Measurements from ENCODE around the gene ACAA2.

Gene ACAA2

GRCh38 chr18:49857708-49858107 lies 44.4 kb upstream of the ACAA2 start:
- H3K27ac ChIP-seq: no peak overlapping the region
- TF ChIP-seq, protein P1, sequence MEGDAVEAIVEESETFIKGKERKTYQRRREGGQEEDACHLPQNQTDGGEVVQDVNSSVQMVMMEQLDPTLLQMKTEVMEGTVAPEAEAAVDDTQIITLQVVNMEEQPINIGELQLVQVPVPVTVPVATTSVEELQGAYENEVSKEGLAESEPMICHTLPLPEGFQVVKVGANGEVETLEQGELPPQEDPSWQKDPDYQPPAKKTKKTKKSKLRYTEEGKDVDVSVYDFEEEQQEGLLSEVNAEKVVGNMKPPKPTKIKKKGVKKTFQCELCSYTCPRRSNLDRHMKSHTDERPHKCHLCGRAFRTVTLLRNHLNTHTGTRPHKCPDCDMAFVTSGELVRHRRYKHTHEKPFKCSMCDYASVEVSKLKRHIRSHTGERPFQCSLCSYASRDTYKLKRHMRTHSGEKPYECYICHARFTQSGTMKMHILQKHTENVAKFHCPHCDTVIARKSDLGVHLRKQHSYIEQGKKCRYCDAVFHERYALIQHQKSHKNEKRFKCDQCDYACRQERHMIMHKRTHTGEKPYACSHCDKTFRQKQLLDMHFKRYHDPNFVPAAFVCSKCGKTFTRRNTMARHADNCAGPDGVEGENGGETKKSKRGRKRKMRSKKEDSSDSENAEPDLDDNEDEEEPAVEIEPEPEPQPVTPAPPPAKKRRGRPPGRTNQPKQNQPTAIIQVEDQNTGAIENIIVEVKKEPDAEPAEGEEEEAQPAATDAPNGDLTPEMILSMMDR (IDR thresholded peaks at IDR 0.05): no peak
- no peak for TF ChIP-seq ZFX (IDR thresholded peaks at IDR 0.05; ENCODE audit: borderline replicate concordance)

- no peak for TF ChIP-seq ZFX (IDR thresholded peaks at IDR 0.05; ENCODE audit: borderline replicate concordance)
- TF ChIP-seq, protein P1 (IDR thresholded peaks at IDR 0.05): no peak
- H3K27ac ChIP-seq: no peak overlapping the region
Measured at GRCh38 chr18:49856496-49856895, 43.2 kb upstream of the ACAA2 start.

DNA sequence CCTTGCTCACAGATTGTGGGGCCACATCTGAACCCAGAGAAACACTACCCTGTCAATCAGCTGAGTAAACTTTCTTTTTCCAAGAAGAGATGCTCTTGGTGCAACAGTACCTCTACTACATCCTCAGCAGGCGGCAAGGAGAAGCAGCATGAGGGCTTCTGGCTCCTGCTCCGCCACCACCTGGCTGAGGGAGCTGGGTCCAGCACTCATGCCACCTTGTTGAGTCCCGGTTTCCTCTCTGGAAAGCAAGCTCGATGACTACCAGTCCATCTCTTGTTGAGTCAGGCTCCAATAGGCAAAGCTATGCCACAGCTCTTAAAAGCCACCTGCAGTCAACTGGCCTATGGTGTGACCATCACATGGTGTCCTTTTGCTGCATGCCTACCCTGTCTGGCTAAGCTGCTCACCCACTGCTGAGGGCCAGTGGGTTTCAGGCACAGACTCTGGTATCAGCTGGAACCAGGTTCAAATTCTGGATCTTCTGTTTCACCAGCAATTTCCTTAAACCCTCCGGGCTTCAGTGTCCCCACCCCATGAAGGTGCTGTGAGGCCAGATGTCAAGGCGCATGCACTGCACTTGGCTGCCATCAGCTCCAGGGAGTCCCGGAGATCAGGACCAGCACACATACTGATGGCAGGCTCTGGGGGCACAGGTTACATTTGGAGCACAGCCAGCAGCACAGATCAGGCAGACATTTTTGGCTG lies 42.5 kb upstream of the ACAA2 start:
- H3K27ac ChIP-seq: no peak overlapping the region
- no peak for TF ChIP-seq ZFX (IDR thresholded peaks at IDR 0.05; ENCODE audit: borderline replicate concordance)
- TF ChIP-seq, protein P1 (IDR thresholded peaks at IDR 0.05): no peak

DNA sequence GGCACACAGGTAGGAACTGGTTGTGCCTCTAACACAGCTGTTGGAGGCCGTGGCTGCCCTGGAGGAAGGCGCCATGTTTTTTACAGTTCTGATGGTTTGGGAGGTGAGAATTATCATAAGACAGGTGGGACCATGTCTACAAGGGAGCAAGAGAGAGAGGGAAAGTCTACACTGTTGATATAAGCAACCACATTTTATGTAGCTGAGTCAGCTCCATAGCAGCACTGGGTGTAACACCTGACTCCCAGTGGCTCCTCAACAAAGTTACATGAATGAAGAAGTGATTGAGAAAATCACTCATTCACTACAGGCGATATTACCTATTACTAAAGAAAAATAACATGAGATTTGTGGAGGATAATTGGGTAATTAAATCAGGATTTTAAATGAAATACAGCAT lies 41.3 kb upstream of the ACAA2 start:
- no peak overlapping the region for H3K27ac ChIP-seq
- TF ChIP-seq ZFX (IDR thresholded peaks at IDR 0.05; ENCODE audit: borderline replicate concordance): no peak
- TF ChIP-seq, protein P1 (IDR thresholded peaks at IDR 0.05): no peak

GRCh38 chr18:49853436-49853835 lies 40.1 kb upstream of the ACAA2 start:
- no peak overlapping the region for H3K27ac ChIP-seq
- no peak for TF ChIP-seq ZFX (IDR thresholded peaks at IDR 0.05; ENCODE audit: borderline replicate concordance)
- TF ChIP-seq, protein P1 (IDR thresholded peaks at IDR 0.05): no peak

DNA sequence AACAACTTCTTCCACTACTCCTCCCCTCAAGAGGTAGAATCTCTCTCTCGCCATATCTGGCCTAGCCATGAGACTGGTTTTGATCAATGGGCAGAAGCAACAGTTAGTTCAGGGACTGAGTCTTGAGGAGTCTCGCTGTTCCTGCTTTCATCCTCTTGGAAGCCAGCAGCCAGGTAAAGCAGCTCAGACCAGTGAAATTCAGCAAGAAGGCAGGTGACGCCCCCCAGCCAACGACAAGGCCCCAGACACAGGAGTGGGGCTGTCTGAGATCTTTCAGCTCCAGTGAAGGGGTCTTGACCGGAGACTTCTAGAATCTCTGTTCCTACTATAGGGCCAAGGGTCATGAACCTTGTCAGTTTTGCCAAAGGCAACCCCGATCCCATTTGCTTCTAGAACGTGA lies 39.7 kb upstream of the ACAA2 start:
- H3K27ac ChIP-seq: no peak overlapping the region
- TF ChIP-seq ZFX (IDR thresholded peaks at IDR 0.05; ENCODE audit: borderline replicate concordance): no peak
- TF ChIP-seq, protein P1 (IDR thresholded peaks at IDR 0.05): no peak

GRCh38 chr18:49851624-49852023 lies 38.3 kb upstream of the ACAA2 start:
- no peak for TF ChIP-seq ZFX (IDR thresholded peaks at IDR 0.05; ENCODE audit: borderline replicate concordance)
- TF ChIP-seq, protein P1 (IDR thresholded peaks at IDR 0.05): no peak
- H3K27ac ChIP-seq: no peak overlapping the region

Measured in 22Rv1 (cell line).